Transverse colon (tissue), 4 donors: ENCODE data around the gene SNX30.

Experiments
- EP300 ChIP-seq: sonication (generic); formaldehyde crosslinking; IDR thresholded peaks from one replicate; pipeline ENCODE4 v1.6.1; 2017; ENCODE audit warnings: antibody characterized with exemption, low read depth
- POLR2A ChIP-seq: fragments of 450-650 bp; IDR thresholded peaks from one replicate; pipeline ENCODE4 v1.6.1; 2016; ENCODE audit warnings: antibody characterized with exemption, mild to moderate bottlenecking, moderate library complexity
- POLR2AphosphoS5 ChIP-seq, 3 donors: sonication (generic); formaldehyde crosslinking; IDR thresholded peaks; one replicate each; pipeline ENCODE4 v1.6.1; 2016; ENCODE audit warnings: antibody characterized with exemption in 3 of 3
- TF ChIP-seq, protein P1 (sequence below), 5 experiments: fragments of 200-600 bp in 3 of 5; fragments of 450-650 bp in 2 of 5; sonication (generic) in 3 of 5; IDR thresholded peaks; 1 replicate in 2 of 5; 2 replicates in 3 of 5; pipeline ENCODE4 v1.5.1; 2016 to 2017; ENCODE audit warnings: antibody characterized with exemption in 5 of 5, inconsistent platforms in 3 of 5, mild to moderate bottlenecking in 2 of 5, moderate library complexity in 1 of 5

DNA sequence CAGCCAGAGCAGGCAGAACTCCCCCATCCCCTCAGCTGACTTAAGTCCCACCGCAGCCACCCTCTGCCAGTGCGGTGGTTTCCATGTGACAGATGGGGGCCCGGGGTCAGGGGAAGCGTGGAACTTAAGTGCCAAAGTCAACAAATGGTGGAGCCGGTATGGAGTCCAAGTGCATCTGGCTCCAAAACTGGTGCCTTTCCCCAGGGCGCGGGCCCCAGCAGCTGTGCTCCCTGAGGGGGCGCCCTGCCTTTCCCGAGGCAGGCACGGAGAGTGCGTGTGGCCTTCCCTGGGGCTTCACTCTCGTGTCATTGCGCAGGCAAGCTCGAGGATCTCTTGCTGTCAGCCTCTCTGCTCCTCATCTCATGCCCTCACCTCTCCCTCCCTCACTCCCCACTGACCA, 106.3 kb downstream of the SNX30 start:
- TF ChIP-seq POLR2A: no peak
- TF ChIP-seq, protein P1, sequence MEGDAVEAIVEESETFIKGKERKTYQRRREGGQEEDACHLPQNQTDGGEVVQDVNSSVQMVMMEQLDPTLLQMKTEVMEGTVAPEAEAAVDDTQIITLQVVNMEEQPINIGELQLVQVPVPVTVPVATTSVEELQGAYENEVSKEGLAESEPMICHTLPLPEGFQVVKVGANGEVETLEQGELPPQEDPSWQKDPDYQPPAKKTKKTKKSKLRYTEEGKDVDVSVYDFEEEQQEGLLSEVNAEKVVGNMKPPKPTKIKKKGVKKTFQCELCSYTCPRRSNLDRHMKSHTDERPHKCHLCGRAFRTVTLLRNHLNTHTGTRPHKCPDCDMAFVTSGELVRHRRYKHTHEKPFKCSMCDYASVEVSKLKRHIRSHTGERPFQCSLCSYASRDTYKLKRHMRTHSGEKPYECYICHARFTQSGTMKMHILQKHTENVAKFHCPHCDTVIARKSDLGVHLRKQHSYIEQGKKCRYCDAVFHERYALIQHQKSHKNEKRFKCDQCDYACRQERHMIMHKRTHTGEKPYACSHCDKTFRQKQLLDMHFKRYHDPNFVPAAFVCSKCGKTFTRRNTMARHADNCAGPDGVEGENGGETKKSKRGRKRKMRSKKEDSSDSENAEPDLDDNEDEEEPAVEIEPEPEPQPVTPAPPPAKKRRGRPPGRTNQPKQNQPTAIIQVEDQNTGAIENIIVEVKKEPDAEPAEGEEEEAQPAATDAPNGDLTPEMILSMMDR (IDR thresholded peaks at IDR 0.05): no peak
- no peak for TF ChIP-seq EP300
- TF ChIP-seq POLR2AphosphoS5 (IDR thresholded peaks at IDR 0.05): no peak
